GM12878 (cell line): ENCODE data around the gene METTL16. TPM values are rescaled to one million over a fixed set of nuclear protein-coding genes. Genes with fewer than 3 reads are reported as not detected.

Experiments used
- ASH2L ChIP-seq: fragments of 300-600, 200-600 bp; sonication (generic); IDR thresholded peaks from 2 replicates; pipeline ENCODE4 v1.6.1; 2017; ENCODE audit warnings: low read depth, mild to moderate bottlenecking, borderline replicate concordance
- DPF2 ChIP-seq: fragments of 450-650 bp; IDR thresholded peaks from 2 replicates; pipeline ENCODE4 v1.6.1; 2017; ENCODE audit warnings: mild to moderate bottlenecking
- FOXM1 ChIP-seq: IDR thresholded peaks from 2 replicates; pipeline ENCODE4 v1.6.1; 2012; ENCODE audit warnings: low read depth, mild to moderate bottlenecking, inconsistent platforms, low read length, moderate library complexity
- HDAC2 ChIP-seq: fragments of 200-600 bp; sonication (generic); IDR thresholded peaks from 2 replicates; pipeline ENCODE4 v1.6.1; 2017
- HDAC6 ChIP-seq: fragments of 200-600 bp; sonication (generic); IDR thresholded peaks from one replicate; pipeline ENCODE4 v1.8.0; 2017; ENCODE audit warnings: antibody characterized with exemption; ENCODE audit not compliant: unreplicated experiment
- HDGF ChIP-seq: fragments of 450-650 bp; IDR thresholded peaks from 2 replicates; pipeline ENCODE4 v1.6.1; 2016; ENCODE audit warnings: antibody characterized with exemption
- MEF2A ChIP-seq: IDR thresholded peaks from 2 replicates; pipeline ENCODE4 v1.6.1; 2011; ENCODE audit warnings: low read depth, mild to moderate bottlenecking, low read length, moderate library complexity; ENCODE audit not compliant: insufficient read depth
- MYC ChIP-seq: IDR thresholded peaks from 2 replicates; pipeline ENCODE4 v1.6.1; 2011; ENCODE audit warnings: mild to moderate bottlenecking, low read length, moderate library complexity, inconsistent platforms; ENCODE audit not compliant: insufficient read depth, insufficient replicate concordance, insufficient read length, severe bottlenecking
- NR2C2 ChIP-seq: IDR thresholded peaks from 2 replicates; pipeline ENCODE4 v1.6.1; 2011; ENCODE audit warnings: borderline replicate concordance, low read depth; ENCODE audit not compliant: control insufficient read depth, insufficient read length
- PAX5 ChIP-seq: IDR thresholded peaks from 2 replicates; pipeline ENCODE4 v1.6.1; 2011; ENCODE audit warnings: low read depth, low read length, borderline replicate concordance
- PML ChIP-seq: IDR thresholded peaks from 2 replicates; pipeline ENCODE4 v1.6.1; 2012; ENCODE audit warnings: low read length, inconsistent platforms
- POU2F2 ChIP-seq: IDR thresholded peaks from 3 replicates; pipeline ENCODE4 v1.6.1; 2011; ENCODE audit warnings: low read depth, mild to moderate bottlenecking, low read length, borderline replicate concordance
- SP1 ChIP-seq: IDR thresholded peaks from one replicate; pipeline ENCODE4 v1.6.1; 2011; ENCODE audit warnings: low read depth, low read length
- SREBF1 ChIP-seq: IDR thresholded peaks from 2 replicates; pipeline ENCODE4 v1.6.1; 2012; ENCODE audit warnings: mild to moderate bottlenecking, low read length
- SREBF2 ChIP-seq: IDR thresholded peaks from 2 replicates; pipeline ENCODE4 v1.6.1; 2012; ENCODE audit warnings: mild to moderate bottlenecking, low read length
- SUZ12 ChIP-seq: fragments of 200-600 bp; sonication (generic); IDR thresholded peaks from one replicate; pipeline ENCODE4 v1.6.1; 2018; ENCODE audit warnings: antibody characterized with exemption, mild to moderate bottlenecking; ENCODE audit not compliant: unreplicated experiment
- ZNF274 ChIP-seq: IDR thresholded peaks from one replicate; pipeline ENCODE4 v1.8.0; 2011; ENCODE audit not compliant: insufficient read length, insufficient read depth
- ZZZ3 ChIP-seq: IDR thresholded peaks from 2 replicates; pipeline ENCODE4 v1.6.1; 2011; ENCODE audit warnings: low read depth; ENCODE audit not compliant: control insufficient read depth, insufficient read length
- polyA plus RNA-seq, 11 experiments: library from polyadenylated mRNA; depleted of rRNA in 4 of 11; unstranded in 6 of 11; stranded (reverse) in 5 of 11; fragments of >200 nt; fragmentation: Nextera tagmentation in 4 of 11; fragmentation: Illumina TruSeq in 1 of 11; extraction: Ambion mirVana in 4 of 11; extraction: Trizol in 1 of 11; gene quantifications; 1 replicate in 1 of 11; 2 replicates in 10 of 11; pipeline versions ENCODE4 v1.2.1 to v1.2.3, GENCODE V29; 2011 to 2016; ENCODE audit warnings: inconsistent platforms in 2 of 11, missing spikeins in 2 of 11, low read depth in 1 of 11
- total RNA-seq, 4 experiments: library from RNA; depleted of rRNA in 3 of 4; stranded (reverse); fragments of >200 nt in 3 of 4; fragmentation: Illumina TruSeq in 1 of 4; extraction: Trizol in 1 of 4; gene quantifications; 2 replicates each; pipeline versions ENCODE4 v1.2.1 to v1.2.3, GENCODE V29; 2013 to 2021
- TF ChIP-seq, protein P1 (sequence below): fragments of 450-650 bp; IDR thresholded peaks from 2 replicates; pipeline ENCODE4 v1.6.1; 2018; ENCODE audit warnings: borderline replicate concordance, mild to moderate bottlenecking; ENCODE audit not compliant: partially characterized antibody
- TF ChIP-seq, protein P2 (sequence below): fragments of 450-650 bp; IDR thresholded peaks from 2 replicates; pipeline ENCODE4 v1.6.1; 2016; ENCODE audit warnings: mild to moderate bottlenecking
- TF ChIP-seq, protein P3 (sequence below): IDR thresholded peaks from 2 replicates; pipeline ENCODE4 v1.6.1; 2012; ENCODE audit warnings: low read depth, low read length, improper control_type of control experiment
- TF ChIP-seq, protein P4 (sequence below): IDR thresholded peaks from 2 replicates; pipeline ENCODE4 v1.6.1; 2012; ENCODE audit warnings: low read depth, low read length, improper control_type of control experiment
- TF ChIP-seq, protein P5 (sequence below): fragments of 450-650 bp; IDR thresholded peaks from 2 replicates; pipeline ENCODE4 v1.6.1; 2016; ENCODE audit warnings: mild to moderate bottlenecking

METTL16 gene
- total and polyA plus RNA-seq, 10 of the 15 experiments (the other 5 are each of a cell fraction or from before 2014, with no cell fraction given): 15.6 to 34.3 (median 23.7) TPM

DNA sequence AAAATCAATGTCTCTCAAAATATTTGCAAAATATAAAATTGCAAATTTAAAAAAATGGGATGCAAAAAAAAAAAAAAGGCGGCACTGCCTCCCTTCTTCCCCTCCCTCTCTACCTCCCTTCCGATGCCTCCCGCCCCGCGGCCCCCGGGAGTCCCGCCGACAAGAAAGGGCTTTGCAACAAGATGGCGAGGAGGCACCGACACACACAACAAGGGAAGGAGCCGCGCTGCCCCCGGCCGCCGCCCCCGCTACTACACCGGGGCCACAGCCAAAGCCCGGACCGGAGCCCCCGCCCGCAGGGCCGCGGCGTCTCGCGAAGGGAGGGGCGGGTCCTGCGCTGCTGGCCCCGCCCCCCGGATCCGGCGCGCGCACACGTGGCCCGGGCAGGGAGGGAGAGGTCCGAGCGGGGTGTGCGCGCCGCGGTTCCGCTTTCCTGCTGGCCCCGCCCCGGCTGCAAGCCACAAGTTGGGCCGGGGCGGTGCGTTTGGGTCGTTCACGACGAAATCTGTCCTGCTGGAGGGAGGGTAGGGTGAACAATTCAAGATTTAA, 110.7 kb downstream of the METTL16 start, which contains the start of gene MNT (continued):
- TF ChIP-seq PAX5 (no peak), DPF2 (no peak; the same call in 1 of the 2 replicates), MEF2A (no peak), ZZZ3 (no peak), NR2C2 (no peak), ZNF274 (no peak), ASH2L (no peak), POU2F2 (no peak; the same call in 2 of the 3 replicates), SUZ12 (no peak), SREBF2 (no peak), HDAC6 (no peak), SP1 (peak; percentile 99), HDAC2 (no peak), MYC (no peak), HDGF (no peak), PML (peak; percentile 41; the same call in 1 of the 2 replicates), FOXM1 (no peak), SREBF1 (no peak)
- TF ChIP-seq, protein P1, sequence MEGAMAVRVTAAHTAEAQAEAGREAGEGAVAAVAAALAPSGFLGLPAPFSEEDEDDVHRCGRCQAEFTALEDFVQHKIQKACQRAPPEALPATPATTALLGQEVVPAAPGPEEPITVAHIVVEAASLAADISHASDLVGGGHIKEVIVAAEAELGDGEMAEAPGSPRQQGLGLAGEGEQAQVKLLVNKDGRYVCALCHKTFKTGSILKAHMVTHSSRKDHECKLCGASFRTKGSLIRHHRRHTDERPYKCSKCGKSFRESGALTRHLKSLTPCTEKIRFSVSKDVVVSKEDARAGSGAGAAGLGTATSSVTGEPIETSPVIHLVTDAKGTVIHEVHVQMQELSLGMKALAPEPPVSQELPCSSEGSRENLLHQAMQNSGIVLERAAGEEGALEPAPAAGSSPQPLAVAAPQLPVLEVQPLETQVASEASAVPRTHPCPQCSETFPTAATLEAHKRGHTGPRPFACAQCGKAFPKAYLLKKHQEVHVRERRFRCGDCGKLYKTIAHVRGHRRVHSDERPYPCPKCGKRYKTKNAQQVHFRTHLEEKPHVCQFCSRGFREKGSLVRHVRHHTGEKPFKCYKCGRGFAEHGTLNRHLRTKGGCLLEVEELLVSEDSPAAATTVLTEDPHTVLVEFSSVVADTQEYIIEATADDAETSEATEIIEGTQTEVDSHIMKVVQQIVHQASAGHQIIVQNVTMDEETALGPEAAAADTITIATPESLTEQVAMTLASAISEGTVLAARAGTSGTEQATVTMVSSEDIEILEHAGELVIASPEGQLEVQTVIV: peak; percentile 53
- TF ChIP-seq, protein P2, sequence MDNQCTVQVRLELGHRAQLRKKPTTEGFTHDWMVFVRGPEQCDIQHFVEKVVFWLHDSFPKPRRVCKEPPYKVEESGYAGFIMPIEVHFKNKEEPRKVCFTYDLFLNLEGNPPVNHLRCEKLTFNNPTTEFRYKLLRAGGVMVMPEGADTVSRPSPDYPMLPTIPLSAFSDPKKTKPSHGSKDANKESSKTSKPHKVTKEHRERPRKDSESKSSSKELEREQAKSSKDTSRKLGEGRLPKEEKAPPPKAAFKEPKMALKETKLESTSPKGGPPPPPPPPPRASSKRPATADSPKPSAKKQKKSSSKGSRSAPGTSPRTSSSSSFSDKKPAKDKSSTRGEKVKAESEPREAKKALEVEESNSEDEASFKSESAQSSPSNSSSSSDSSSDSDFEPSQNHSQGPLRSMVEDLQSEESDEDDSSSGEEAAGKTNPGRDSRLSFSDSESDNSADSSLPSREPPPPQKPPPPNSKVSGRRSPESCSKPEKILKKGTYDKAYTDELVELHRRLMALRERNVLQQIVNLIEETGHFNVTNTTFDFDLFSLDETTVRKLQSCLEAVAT: peak; percentile 65; the same call in 1 of the 2 replicates
- TF ChIP-seq, protein P3, sequence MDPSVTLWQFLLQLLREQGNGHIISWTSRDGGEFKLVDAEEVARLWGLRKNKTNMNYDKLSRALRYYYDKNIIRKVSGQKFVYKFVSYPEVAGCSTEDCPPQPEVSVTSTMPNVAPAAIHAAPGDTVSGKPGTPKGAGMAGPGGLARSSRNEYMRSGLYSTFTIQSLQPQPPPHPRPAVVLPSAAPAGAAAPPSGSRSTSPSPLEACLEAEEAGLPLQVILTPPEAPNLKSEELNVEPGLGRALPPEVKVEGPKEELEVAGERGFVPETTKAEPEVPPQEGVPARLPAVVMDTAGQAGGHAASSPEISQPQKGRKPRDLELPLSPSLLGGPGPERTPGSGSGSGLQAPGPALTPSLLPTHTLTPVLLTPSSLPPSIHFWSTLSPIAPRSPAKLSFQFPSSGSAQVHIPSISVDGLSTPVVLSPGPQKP: peak; percentile 55; the same call in 1 of the 2 replicates
- TF ChIP-seq, protein P4, sequence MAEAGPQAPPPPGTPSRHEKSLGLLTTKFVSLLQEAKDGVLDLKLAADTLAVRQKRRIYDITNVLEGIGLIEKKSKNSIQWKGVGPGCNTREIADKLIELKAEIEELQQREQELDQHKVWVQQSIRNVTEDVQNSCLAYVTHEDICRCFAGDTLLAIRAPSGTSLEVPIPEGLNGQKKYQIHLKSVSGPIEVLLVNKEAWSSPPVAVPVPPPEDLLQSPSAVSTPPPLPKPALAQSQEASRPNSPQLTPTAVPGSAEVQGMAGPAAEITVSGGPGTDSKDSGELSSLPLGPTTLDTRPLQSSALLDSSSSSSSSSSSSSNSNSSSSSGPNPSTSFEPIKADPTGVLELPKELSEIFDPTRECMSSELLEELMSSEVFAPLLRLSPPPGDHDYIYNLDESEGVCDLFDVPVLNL: no peak
- TF ChIP-seq, protein P5, sequence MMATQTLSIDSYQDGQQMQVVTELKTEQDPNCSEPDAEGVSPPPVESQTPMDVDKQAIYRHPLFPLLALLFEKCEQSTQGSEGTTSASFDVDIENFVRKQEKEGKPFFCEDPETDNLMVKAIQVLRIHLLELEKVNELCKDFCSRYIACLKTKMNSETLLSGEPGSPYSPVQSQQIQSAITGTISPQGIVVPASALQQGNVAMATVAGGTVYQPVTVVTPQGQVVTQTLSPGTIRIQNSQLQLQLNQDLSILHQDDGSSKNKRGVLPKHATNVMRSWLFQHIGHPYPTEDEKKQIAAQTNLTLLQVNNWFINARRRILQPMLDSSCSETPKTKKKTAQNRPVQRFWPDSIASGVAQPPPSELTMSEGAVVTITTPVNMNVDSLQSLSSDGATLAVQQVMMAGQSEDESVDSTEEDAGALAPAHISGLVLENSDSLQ: no peak; the same call in 1 of the 2 replicates
